Measurements from ENCODE around the gene COL20A1.

The COL20A1 gene

GRCh38 chr20:63255931-63256704 is 36.9 kb upstream of the COL20A1 start:
- Mint-ChIP-seq H3K4me1 (ENCODE audit: low read depth) (no peaks in the 10 kb centered on the region), H3K27me3 (ENCODE audit: low read depth) (peaks cover 31% of the 10 kb centered on the region), H3K4me3 (no peak overlapping the region), H3K27ac (no peak overlapping the region), H3K36me3 (ENCODE audit: low read depth) (no peaks in the 10 kb centered on the region), H3K9me3 (no peaks in the 10 kb centered on the region)

- Mint-ChIP-seq H3K27ac (no peak overlapping the region), H3K27me3 (ENCODE audit: low read depth) (peaks cover 31% of the 10 kb centered on the region), H3K4me1 (ENCODE audit: low read depth) (no peaks in the 10 kb centered on the region), H3K36me3 (ENCODE audit: low read depth) (no peaks in the 10 kb centered on the region), H3K4me3 (no peak overlapping the region), H3K9me3 (no peaks in the 10 kb centered on the region)
Observed at GRCh38 chr20:63256954-63257353, 36.0 kb upstream of the COL20A1 start.

- Mint-ChIP-seq H3K27me3 (ENCODE audit: low read depth) (peaks cover 26% of the 10 kb centered on the region), H3K36me3 (ENCODE audit: low read depth) (no peaks in the 10 kb centered on the region), H3K4me1 (ENCODE audit: low read depth) (peaks cover 2% of the 10 kb centered on the region), H3K9me3 (no peaks in the 10 kb centered on the region), H3K4me3 (no peak overlapping the region), H3K27ac (no peak overlapping the region)
Observed at GRCh38 chr20:63257629-63258028, 35.4 kb upstream of the COL20A1 start.

- no peak overlapping the region for H3K27ac Mint-ChIP-seq
- H3K4me3 Mint-ChIP-seq = no peak overlapping the region
- peaks cover 20% of the 10 kb centered on the region for H3K27me3 Mint-ChIP-seq (ENCODE audit: low read depth)
- H3K36me3 Mint-ChIP-seq (ENCODE audit: low read depth) = no peaks in the 10 kb centered on the region
- no peaks in the 10 kb centered on the region for H3K9me3 Mint-ChIP-seq
- peaks cover 2% of the 10 kb centered on the region for H3K4me1 Mint-ChIP-seq (ENCODE audit: low read depth)
Observed at GRCh38 chr20:63258781-63259180, 34.2 kb upstream of the COL20A1 start.

DNA sequence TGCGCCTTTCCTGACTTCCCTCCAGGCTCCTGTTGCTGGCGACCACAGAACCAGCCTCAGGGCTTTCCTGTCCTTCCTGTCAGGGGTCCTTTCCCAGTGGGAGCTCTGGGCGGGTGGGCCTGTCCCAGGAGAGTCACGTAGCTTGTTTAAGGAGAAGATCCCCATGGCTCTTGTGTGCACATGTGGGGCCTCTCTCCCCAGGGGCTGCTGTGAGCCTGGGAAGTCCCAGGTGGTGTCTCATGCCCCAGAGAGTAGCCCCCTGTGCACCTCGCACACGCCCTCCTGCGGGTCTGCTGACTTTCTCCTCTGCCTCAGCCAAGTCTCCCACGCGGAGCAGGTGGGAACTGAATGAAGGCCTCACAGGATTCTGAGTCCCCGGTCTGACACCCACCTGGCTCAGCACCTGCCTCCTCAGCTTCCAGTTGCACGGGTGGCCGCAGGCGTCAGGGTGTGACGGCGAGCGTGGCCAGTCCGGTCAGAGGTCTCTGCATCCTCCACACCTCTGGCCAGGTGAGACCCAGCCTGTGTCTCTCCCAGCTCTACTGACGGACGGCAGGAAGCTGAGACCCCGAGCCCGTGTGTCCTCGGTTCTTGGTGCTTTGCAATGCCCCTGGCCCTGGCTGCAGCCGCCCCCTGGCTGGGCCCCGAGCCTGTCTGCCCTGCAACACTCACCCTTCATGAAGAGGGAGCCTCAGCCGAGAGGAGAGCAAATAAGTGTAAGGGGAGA is 33.1 kb upstream of the COL20A1 start:
- Mint-ChIP-seq H3K27me3 (ENCODE audit: low read depth) (peaks cover 20% of the 10 kb centered on the region), H3K9me3 (no peaks in the 10 kb centered on the region), H3K27ac (no peak overlapping the region), H3K4me3 (no peak overlapping the region), H3K36me3 (ENCODE audit: low read depth) (no peaks in the 10 kb centered on the region), H3K4me1 (ENCODE audit: low read depth) (peaks cover 2% of the 10 kb centered on the region)

GRCh38 chr20:63260521-63260920 is 32.5 kb upstream of the COL20A1 start:
- H3K27me3 Mint-ChIP-seq (ENCODE audit: low read depth) = peaks cover 14% of the 10 kb centered on the region
- no peak overlapping the region for H3K4me3 Mint-ChIP-seq
- H3K27ac Mint-ChIP-seq = no peak overlapping the region
- H3K4me1 Mint-ChIP-seq (ENCODE audit: low read depth) = peaks cover 2% of the 10 kb centered on the region
- H3K36me3 Mint-ChIP-seq (ENCODE audit: low read depth) = no peaks in the 10 kb centered on the region
- H3K9me3 Mint-ChIP-seq = no peaks in the 10 kb centered on the region

DNA sequence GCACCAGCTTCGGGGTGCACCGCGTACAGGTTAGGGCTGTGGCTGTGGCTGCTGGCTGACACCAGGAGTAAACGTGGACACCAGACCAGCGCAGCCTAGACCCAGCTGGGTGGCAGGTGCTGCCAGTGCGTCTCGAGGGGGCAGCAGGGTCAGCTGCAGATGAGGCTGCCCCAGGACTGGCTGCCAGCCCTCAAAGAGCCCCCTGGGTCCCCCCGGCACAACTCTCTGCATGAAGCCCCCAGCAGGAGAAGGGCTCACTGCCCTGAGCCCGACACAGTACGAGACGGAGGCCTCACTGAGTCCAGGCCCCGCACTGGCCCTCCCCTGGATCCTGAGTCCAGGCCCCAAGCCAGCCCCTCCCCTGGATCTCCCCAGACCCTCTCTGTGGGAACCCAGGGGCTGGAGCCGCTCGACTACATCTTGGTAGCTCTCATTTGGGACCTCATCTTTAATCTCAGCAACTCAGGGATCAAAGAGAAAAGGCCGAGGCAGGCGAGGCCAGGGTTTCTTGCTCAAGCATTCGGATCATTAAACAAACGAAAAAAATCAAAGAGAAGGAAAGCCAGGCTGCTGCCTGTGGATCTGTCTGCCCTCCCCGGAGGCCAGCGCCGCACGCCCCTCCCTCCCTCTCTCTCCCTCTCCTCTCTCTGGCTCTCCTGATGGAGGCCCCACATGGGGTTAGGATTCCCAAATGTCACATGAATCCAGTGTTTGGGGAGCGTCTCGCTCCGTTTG is 31.8 kb upstream of the COL20A1 start:
- no peak overlapping the region for H3K27ac Mint-ChIP-seq
- H3K36me3 Mint-ChIP-seq (ENCODE audit: low read depth) = no peaks in the 10 kb centered on the region
- H3K27me3 Mint-ChIP-seq (ENCODE audit: low read depth) = peaks cover 8% of the 10 kb centered on the region

DNA sequence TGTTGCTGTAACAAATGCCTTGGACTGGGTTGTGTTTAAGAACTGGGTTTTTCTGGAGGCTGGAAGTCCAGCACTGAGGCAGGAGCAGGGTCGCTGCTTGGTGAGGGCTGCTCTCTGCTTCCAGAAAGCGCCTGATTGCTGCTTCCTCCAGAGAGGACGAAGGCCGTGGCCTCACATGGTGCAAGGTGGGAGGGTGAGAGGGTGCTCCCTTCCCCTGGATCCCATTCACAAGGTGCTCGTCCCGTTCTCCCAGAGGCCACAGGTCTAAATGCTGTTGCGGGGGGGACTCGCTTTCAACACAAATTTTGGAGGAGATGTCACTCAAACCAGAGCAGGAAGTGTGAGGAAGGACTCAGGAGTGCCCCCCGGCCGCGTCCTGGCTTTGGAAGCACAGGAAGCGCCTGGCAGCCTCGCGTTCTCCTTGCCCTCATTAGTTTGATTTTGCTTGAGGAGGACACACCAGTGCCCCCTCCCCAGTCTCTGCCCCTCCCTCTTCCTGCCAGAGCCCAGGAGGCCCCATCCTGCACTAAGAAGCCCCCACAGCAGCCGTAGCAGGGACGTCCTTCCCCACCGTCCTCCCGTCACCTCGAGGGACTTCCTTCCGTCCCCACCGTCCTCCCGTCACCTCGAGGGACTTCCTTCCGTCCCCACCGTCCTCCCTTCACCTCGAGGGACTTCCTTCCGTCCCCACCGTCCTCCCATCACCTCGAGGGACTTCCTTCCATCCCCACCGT is 31.0 kb upstream of the COL20A1 start:
- H3K4me3 Mint-ChIP-seq = no peak overlapping the region
- no peaks in the 10 kb centered on the region for H3K36me3 Mint-ChIP-seq (ENCODE audit: low read depth)
- no peak overlapping the region for H3K27ac Mint-ChIP-seq
- no peaks in the 10 kb centered on the region for H3K9me3 Mint-ChIP-seq
- H3K27me3 Mint-ChIP-seq (ENCODE audit: low read depth) = peaks cover 6% of the 10 kb centered on the region
- H3K4me1 Mint-ChIP-seq (ENCODE audit: low read depth) = peaks cover 2% of the 10 kb centered on the region

More for the DNA sequence above, 31.8 kb upstream of the COL20A1 start:
- Mint-ChIP-seq H3K4me1 (ENCODE audit: low read depth) (peaks cover 2% of the 10 kb centered on the region), H3K4me3 (no peak overlapping the region), H3K9me3 (no peaks in the 10 kb centered on the region)

DNA sequence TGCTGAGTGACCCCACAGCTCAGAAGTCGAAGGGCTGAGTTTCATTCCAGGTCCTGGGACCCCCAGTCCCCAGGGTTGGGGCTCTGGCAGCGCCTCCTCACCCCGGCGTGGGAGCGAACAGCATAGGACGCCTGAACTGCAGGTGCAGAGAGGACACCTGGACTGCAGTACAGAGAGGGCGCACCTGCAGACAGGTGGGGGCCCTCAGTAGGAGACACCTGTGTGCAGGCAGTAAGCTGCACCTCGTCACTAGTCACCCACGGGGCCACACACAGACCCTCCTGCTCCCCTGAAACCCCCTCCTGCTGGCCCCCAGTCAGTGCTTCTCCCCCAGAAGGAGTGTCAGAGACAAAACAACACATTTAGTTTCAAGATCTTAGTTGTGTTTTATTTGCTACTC is 30.1 kb upstream of the COL20A1 start:
- H3K4me3 Mint-ChIP-seq = no peak overlapping the region
- H3K9me3 Mint-ChIP-seq = no peaks in the 10 kb centered on the region
- H3K27ac Mint-ChIP-seq = no peak overlapping the region

DNA sequence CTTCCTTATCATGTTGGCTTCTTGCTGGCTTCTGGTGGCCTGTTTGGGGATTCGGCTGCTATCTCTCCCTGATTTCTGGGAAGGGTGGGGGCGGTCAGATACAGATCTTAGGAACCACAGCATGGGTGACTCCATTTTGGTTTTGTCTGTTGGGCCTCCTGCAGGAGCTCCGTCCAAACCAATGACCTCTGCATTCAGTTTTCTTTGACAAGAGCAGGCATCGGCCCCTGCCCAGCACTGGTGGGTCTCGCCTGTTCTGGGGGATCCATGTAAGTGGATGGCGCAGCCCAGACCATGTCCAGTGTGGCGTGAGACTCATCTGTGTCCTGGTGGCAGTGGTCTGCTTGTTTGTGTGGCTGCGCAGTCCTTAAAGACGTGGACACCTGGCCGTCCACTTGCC is 29.0 kb upstream of the COL20A1 start:
- H3K36me3 Mint-ChIP-seq (ENCODE audit: low read depth) = no peaks in the 10 kb centered on the region

More for the DNA sequence above, 30.1 kb upstream of the COL20A1 start:
- peaks cover 4% of the 10 kb centered on the region for H3K27me3 Mint-ChIP-seq (ENCODE audit: low read depth)
- no peaks in the 10 kb centered on the region for H3K36me3 Mint-ChIP-seq (ENCODE audit: low read depth)
- H3K4me1 Mint-ChIP-seq (ENCODE audit: low read depth) = peaks cover 2% of the 10 kb centered on the region

GRCh38 chr20:63264519-63264918 is 28.5 kb upstream of the COL20A1 start:
- Mint-ChIP-seq H3K9me3 (no peaks in the 10 kb centered on the region), H3K27ac (no peak overlapping the region), H3K27me3 (ENCODE audit: low read depth) (peaks cover 4% of the 10 kb centered on the region), H3K36me3 (ENCODE audit: low read depth) (no peaks in the 10 kb centered on the region), H3K4me1 (ENCODE audit: low read depth) (peaks cover 2% of the 10 kb centered on the region), H3K4me3 (no peak overlapping the region)

More for the DNA sequence above, 29.0 kb upstream of the COL20A1 start:
- H3K27ac Mint-ChIP-seq = no peak overlapping the region
- H3K4me3 Mint-ChIP-seq = no peak overlapping the region
- H3K4me1 Mint-ChIP-seq (ENCODE audit: low read depth) = peaks cover 2% of the 10 kb centered on the region
- H3K27me3 Mint-ChIP-seq (ENCODE audit: low read depth) = peaks cover 4% of the 10 kb centered on the region
- H3K9me3 Mint-ChIP-seq = no peaks in the 10 kb centered on the region

DNA sequence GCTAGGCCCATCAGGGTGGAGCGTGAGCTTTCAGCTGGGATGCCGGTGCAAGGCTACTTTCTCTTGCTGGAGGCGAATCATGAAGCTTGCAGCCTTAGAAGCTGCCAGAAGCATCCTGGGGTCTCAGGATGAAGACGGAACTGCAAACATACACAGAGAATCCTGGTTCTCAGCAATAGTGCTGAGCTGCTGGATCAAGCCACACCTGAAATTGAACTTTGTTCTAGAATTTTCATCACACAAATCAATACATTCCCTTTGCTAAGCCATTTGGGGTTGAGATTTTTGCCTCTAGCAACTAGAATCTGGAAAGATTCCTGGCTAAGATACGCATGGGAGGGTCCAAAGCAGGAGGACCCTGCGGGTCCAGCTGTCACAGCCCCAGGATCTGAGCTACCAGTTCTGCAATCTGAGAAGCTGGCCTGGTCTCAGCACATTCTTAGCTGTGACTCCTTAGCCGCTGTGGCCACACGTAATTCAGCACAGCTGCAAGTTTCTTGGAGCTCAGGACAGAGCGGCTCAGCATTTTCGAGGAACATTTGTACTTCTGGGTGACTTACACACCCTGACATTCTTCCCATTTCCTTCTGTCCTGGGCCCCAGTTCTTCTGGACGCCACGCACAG is 27.0 kb upstream of the COL20A1 start:
- Mint-ChIP-seq H3K9me3 (no peaks in the 10 kb centered on the region), H3K27me3 (ENCODE audit: low read depth) (peaks cover 4% of the 10 kb centered on the region), H3K27ac (no peak overlapping the region)

DNA sequence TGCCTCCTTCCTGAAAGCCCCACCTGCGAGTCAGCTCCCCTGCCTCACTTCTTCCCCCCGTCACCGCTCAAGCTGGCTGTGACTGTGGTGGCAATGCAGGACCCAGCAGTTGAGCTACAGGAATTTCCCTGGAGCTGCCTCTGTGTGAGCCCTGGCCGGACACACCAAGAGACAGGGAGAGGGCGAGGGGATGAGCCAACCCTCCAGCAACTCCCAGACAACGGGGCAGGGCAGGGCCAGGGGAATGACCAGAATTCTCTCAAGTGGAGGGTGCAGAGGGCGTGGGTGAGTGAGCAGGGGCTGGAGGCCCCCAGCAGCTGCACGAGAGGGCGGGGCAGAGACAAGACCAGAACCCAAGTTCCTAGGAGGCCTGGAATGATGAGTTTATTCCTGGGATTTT is 25.3 kb upstream of the COL20A1 start:
- H3K27ac Mint-ChIP-seq = no peak overlapping the region
- H3K36me3 Mint-ChIP-seq (ENCODE audit: low read depth) = peaks cover 3% of the 10 kb centered on the region
- peaks cover 5% of the 10 kb centered on the region for H3K4me1 Mint-ChIP-seq (ENCODE audit: low read depth)
- H3K27me3 Mint-ChIP-seq (ENCODE audit: low read depth) = peaks cover 8% of the 10 kb centered on the region
- no peak overlapping the region for H3K4me3 Mint-ChIP-seq
- H3K9me3 Mint-ChIP-seq = no peaks in the 10 kb centered on the region

More for the DNA sequence above, 27.0 kb upstream of the COL20A1 start:
- Mint-ChIP-seq H3K4me1 (ENCODE audit: low read depth) (peaks cover 2% of the 10 kb centered on the region), H3K36me3 (ENCODE audit: low read depth) (no peaks in the 10 kb centered on the region), H3K4me3 (no peak overlapping the region)

DNA sequence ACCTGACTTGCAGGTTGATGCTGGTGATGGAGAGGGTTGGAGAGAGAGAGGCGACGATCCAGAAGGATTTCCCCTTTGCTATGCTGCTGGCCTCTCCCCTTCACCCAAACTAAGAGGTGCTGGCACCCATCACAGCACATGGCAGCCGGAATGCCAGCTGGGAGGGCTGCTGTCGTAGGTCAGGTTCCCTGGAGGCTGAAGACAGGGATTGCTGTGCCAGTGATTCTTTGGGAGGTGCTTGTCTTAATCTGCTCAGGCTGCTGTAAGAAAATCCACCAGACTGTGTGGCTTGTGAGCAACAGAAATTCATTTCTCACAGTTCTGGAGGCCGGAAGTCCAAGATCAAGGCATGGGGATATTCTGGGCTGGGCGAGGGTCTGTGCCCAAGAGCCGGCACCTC is 24.7 kb upstream of the COL20A1 start:
- no peak overlapping the region for H3K4me3 Mint-ChIP-seq
- peaks cover 5% of the 10 kb centered on the region for H3K4me1 Mint-ChIP-seq (ENCODE audit: low read depth)
- peaks cover 8% of the 10 kb centered on the region for H3K27me3 Mint-ChIP-seq (ENCODE audit: low read depth)
- no peak overlapping the region for H3K27ac Mint-ChIP-seq
- H3K9me3 Mint-ChIP-seq = no peaks in the 10 kb centered on the region
- H3K36me3 Mint-ChIP-seq (ENCODE audit: low read depth) = peaks cover 3% of the 10 kb centered on the region

Data from T-helper 1 cell treated with Interleukin-12 subunit alpha and Interleukin-12 subunit beta and Interleukin-4 antibody, amounts not matched to agents 30 μg/mL and 1 μg/mL, for 36 hours (primary cell).